MM.1S (cell line): ENCODE measurements around the gene FARSA.

Experiments
- CTCF ChIP-seq: fragments of 300-600 bp; sonication (generic); IDR thresholded peaks from 2 replicates; pipeline ENCODE4 v1.5.1; 2016; ENCODE audit warnings: antibody characterized with exemption, low read length, mixed read lengths
- EZH2 ChIP-seq: fragments of 300-600 bp; sonication (generic); optimal IDR thresholded peaks from 2 replicates; pipeline ENCODE3; 2017; ENCODE audit warnings: low read depth, mild to moderate bottlenecking, antibody characterized with exemption, low read length, mixed read lengths
- EZH2phosphoT487 ChIP-seq: fragments of 300-600 bp; sonication (generic); IDR thresholded peaks from 2 replicates; pipeline ENCODE4 v1.6.1; 2018; ENCODE audit warnings: antibody characterized with exemption, low read length

DNA sequence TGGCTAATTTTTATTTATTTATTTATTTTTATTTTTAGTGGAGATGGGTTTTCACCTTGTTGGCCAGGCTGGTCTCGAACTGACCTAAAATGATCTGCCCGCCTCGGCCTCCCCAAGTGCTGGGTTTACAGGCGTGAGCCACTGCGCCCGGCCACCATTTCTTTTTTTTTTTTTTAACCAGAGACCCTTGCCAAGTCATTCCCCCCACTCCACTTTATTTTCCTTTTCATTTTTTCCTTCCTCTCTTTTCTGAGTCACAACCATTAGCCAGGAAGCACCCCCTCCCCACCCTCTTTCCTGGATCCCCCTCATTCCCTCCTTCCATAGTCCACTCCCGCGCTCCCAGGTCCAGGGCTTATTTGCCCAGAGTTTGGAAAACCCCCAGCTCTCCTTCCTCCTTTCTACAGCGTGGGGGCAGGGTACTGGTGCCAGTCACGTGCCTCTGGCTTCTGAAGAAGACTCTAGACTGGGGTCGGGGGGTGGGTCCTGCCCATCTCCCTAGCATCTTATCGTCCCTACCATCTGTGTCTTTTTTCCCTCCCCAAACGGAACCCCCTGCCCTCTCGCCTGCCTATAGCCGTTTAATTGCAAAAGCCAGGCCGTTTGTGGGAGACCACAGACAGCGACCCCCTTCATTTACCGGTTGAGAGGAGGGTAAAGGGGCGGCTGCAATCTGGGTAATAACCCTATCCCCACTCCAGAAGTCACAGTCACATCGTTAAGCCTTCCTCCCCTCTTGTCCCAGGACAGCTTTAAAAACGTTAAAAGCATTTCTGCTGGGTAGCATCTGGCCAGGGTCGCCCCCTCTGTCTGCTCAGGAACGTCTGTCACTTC is 3.8 kb upstream of the FARSA start:
- TF ChIP-seq CTCF (no peak), EZH2phosphoT487 (no peak), EZH2 (no peak)
